GM19397 (cell line): ENCODE data around the gene AFF3.
"Not testable (repeated sequence)": the region's sequence is repeated elsewhere in the genome, so short reads cannot be mapped to it uniquely, and the experiment has no call there.

Source experiments
- ATAC-seq: cut with Tn5 transposase; IDR thresholded peaks from one replicate; pipeline ENCODE4 v1.9.1; 2021; ENCODE audit warnings: mild to moderate bottlenecking, moderate library complexity; ENCODE audit not compliant: unreplicated experiment

The AFF3 gene

GRCh38 chr2:99545604-99546003, 596.8 kb downstream of the AFF3 start:
- no peak for ATAC-seq

- ATAC-seq: no peak
Observed at GRCh38 chr2:99545066-99545465, 597.3 kb downstream of the AFF3 start.

GRCh38 chr2:99544608-99545007, 597.8 kb downstream of the AFF3 start:
- no peak for ATAC-seq

- ATAC-seq: no peak
Observed at GRCh38 chr2:99543247-99543646, 599.1 kb downstream of the AFF3 start.

GRCh38 chr2:99537910-99538485, 604.4 kb downstream of the AFF3 start:
- ATAC-seq: no peak

- no peak for ATAC-seq
Observed at GRCh38 chr2:99524056-99524455, 618.3 kb downstream of the AFF3 start.

- ATAC-seq: no peak
Observed at GRCh38 chr2:99522157-99522556, 620.2 kb downstream of the AFF3 start.

- ATAC-seq: no peak
Observed at GRCh38 chr2:99520813-99521212, 621.6 kb downstream of the AFF3 start.

- ATAC-seq: no peak
Observed at GRCh38 chr2:99520195-99520594, 622.2 kb downstream of the AFF3 start.

- ATAC-seq: no peak
Observed at GRCh38 chr2:99514357-99514756, 628.0 kb downstream of the AFF3 start.

- ATAC-seq: no peak
Observed at GRCh38 chr2:99512181-99512591, 630.2 kb downstream of the AFF3 start.

- ATAC-seq: no peak
Observed at GRCh38 chr2:99509387-99509786, 633.0 kb downstream of the AFF3 start.

GRCh38 chr2:99507937-99508818, 634.2 kb downstream of the AFF3 start:
- ATAC-seq: no peak

GRCh38 chr2:99504844-99505584, 637.4 kb downstream of the AFF3 start:
- ATAC-seq: no peak

GRCh38 chr2:99503662-99504416, 638.6 kb downstream of the AFF3 start:
- ATAC-seq: not testable (repeated sequence)

GRCh38 chr2:99496021-99496420, 646.4 kb downstream of the AFF3 start:
- no peak for ATAC-seq
